OCI-LY7 (cell line): ENCODE results near the gene RPS5. TPM values are rescaled to one million over a fixed set of nuclear protein-coding genes. Genes with fewer than 3 reads are reported as not detected.

Experiments used
- BruUV-seq: library from RNA; stranded (reverse); fragments of 400-500 nt; replicated peaks from 2 replicates; lab custom pipeline; 2021; lab: Mats Ljungman, UMichigan
- CTCF ChIA-PET: fragments of 300-600 bp; sonication (Branson Sonifier 250); formaldehyde crosslinking; loops from one replicate; lab custom pipeline; 2022; ENCODE audit warnings: antibody characterized with exemption; ENCODE audit not compliant: unreplicated experiment; lab: Charles Lee
- POLR2A ChIA-PET: fragments of 300-600 bp; sonication (Branson Sonifier 250); formaldehyde crosslinking; loops from one replicate; lab custom pipeline; 2022; ENCODE audit warnings: antibody characterized with exemption; lab: Charles Lee
- DNase-seq: peaks from one replicate; pipeline ENCODE4 v3.0.0-alpha.2; 2015; ENCODE audit warnings: low spot score
- H2AFZ ChIP-seq: fragments of 200-600 bp; sonication (generic), shearing (Covaris generic); 2 replicates; pipeline ENCODE4 v1.6.1; 2014; ENCODE audit warnings: mild to moderate bottlenecking, antibody characterized with exemption, low read length, moderate library complexity
- H3K27ac ChIP-seq: fragments of 200-600 bp; sonication (generic); 2 replicates; pipeline ENCODE4 v1.5.1; 2014; ENCODE audit warnings: mixed run types, low read depth, mild to moderate bottlenecking, moderate library complexity, low read length, inconsistent platforms; ENCODE audit not compliant: poor library complexity, severe bottlenecking
- H3K36me3 ChIP-seq: fragments of 200-600 bp; sonication (generic); 2 replicates; pipeline ENCODE4 v1.6.1; 2014; ENCODE audit warnings: mild to moderate bottlenecking, antibody characterized with exemption, low read length, moderate library complexity, mixed read lengths; ENCODE audit not compliant: insufficient read depth
- H3K4me1 ChIP-seq: fragments of 200-600 bp; sonication (generic); 2 replicates; pipeline ENCODE4 v1.5.1; 2014; ENCODE audit warnings: mild to moderate bottlenecking, low read length; ENCODE audit not compliant: insufficient read depth, poor library complexity, severe bottlenecking
- H3K4me2 ChIP-seq: fragments of 200-600 bp; sonication (generic); 2 replicates; pipeline ENCODE4 v1.6.1; 2014; ENCODE audit warnings: mild to moderate bottlenecking, low read length
- H3K4me3 ChIP-seq: fragments of 200-600 bp; sonication (generic); 2 replicates; pipeline ENCODE4 v1.5.1; 2014; ENCODE audit warnings: mild to moderate bottlenecking, low read depth, low read length; ENCODE audit not compliant: poor library complexity, severe bottlenecking
- H3K79me2 ChIP-seq: fragments of 200-600 bp; sonication (generic); 2 replicates; pipeline ENCODE4 v1.6.1; 2016; ENCODE audit warnings: low read depth, mild to moderate bottlenecking, low read length, moderate library complexity, mixed read lengths; ENCODE audit not compliant: insufficient read depth
- H3K9me2 ChIP-seq: fragments of 200-600 bp; sonication (generic); 2 replicates; pipeline ENCODE4 v1.6.1; 2016; ENCODE audit warnings: mild to moderate bottlenecking, low read length, mixed read lengths; ENCODE audit not compliant: insufficient read depth
- H3K9me3 ChIP-seq: fragments of 200-600 bp; sonication (generic); 2 replicates; pipeline ENCODE4 v1.6.1; 2014; ENCODE audit warnings: mild to moderate bottlenecking, mixed run types, low read length, mixed read lengths
- H4K20me1 ChIP-seq: fragments of 200-600 bp; sonication (generic); 2 replicates; pipeline ENCODE4 v1.6.1; 2014; ENCODE audit warnings: mild to moderate bottlenecking, antibody characterized with exemption, low read length, moderate library complexity, mixed read lengths; ENCODE audit not compliant: insufficient read depth
- EZH2phosphoT487 ChIP-seq: fragments of 200-600 bp; sonication (generic); IDR thresholded peaks from 2 replicates; pipeline ENCODE4 v1.6.1; 2018; ENCODE audit warnings: low read depth, borderline replicate concordance, mild to moderate bottlenecking, mixed run types, antibody characterized with exemption, low read length, moderate library complexity, mixed read lengths
- intact Hi-C: fragments of 100-400 bp; cut with micrococcal nuclease; formaldehyde crosslinking; loops from one replicate; pipeline ENCODE4 v1.10.0; 2022; ENCODE audit not compliant: unreplicated experiment
- total RNA-seq, 2 experiments: library from RNA; depleted of rRNA in 1 of 2; stranded (reverse); fragments of >200 nt in 1 of 2; shearing (Covaris generic) in 1 of 2; gene quantifications; 2 replicates each; pipeline ENCODE4 v1.2.3, GENCODE V29; 2014 to 2022
- TF ChIP-seq, protein P1 (sequence below): fragments of 200-600 bp; sonication (generic); conservative IDR thresholded peaks from 2 replicates; pipeline ENCODE4 v1.5.1; 2014; ENCODE audit warnings: mild to moderate bottlenecking, antibody characterized with exemption, low read length, moderate library complexity, mixed read lengths

Gene RPS5
- total RNA-seq, 2 experiments from 2014 or later = 1,607 to 3,333 TPM

- CTCF ChIA-PET = no interaction called here
- H3K36me3 ChIP-seq = peaks cover 46% of the 10 kb centered on the region
Observed at GRCh38 chr19:58416604-58417003, 29.5 kb downstream of the RPS5 start.

GRCh38 chr19:58417071-58417470, 30.0 kb downstream of the RPS5 start:
- TF ChIP-seq, protein P1, sequence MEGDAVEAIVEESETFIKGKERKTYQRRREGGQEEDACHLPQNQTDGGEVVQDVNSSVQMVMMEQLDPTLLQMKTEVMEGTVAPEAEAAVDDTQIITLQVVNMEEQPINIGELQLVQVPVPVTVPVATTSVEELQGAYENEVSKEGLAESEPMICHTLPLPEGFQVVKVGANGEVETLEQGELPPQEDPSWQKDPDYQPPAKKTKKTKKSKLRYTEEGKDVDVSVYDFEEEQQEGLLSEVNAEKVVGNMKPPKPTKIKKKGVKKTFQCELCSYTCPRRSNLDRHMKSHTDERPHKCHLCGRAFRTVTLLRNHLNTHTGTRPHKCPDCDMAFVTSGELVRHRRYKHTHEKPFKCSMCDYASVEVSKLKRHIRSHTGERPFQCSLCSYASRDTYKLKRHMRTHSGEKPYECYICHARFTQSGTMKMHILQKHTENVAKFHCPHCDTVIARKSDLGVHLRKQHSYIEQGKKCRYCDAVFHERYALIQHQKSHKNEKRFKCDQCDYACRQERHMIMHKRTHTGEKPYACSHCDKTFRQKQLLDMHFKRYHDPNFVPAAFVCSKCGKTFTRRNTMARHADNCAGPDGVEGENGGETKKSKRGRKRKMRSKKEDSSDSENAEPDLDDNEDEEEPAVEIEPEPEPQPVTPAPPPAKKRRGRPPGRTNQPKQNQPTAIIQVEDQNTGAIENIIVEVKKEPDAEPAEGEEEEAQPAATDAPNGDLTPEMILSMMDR = no peak
- no peak for TF ChIP-seq EZH2phosphoT487
- Histone ChIP-seq H3K4me3 (no peak overlapping the region), H2AFZ (no peak overlapping the region), H3K9me3 (no peaks in the 10 kb centered on the region), H3K79me2 (no peaks in the 10 kb centered on the region), H3K27ac (no peak overlapping the region), H3K4me1 (no peaks in the 10 kb centered on the region), H3K4me2 (no peak overlapping the region), H4K20me1 (no peaks in the 10 kb centered on the region), H3K9me2 (no peaks in the 10 kb centered on the region), H3K36me3 (peaks cover 46% of the 10 kb centered on the region)
- ChIA-PET CTCF (no interaction called here), POLR2A (no interaction called here)
- DNase-seq = no peak
- intact Hi-C loops = no loop called here
- no TSS peak for BruUV-seq

More at GRCh38 chr19:58416604-58417003, 29.5 kb downstream of the RPS5 start:
- BruUV-seq = no TSS peak
- Histone ChIP-seq H3K4me2 (no peak overlapping the region), H4K20me1 (no peaks in the 10 kb centered on the region), H3K4me3 (no peak overlapping the region), H3K27ac (no peak overlapping the region), H3K9me2 (no peaks in the 10 kb centered on the region), H3K79me2 (no peaks in the 10 kb centered on the region), H2AFZ (no peak overlapping the region), H3K9me3 (no peaks in the 10 kb centered on the region), H3K4me1 (no peaks in the 10 kb centered on the region)
- intact Hi-C loops = no loop called here
- POLR2A ChIA-PET = no interaction called here
- TF ChIP-seq, protein P1 = no peak
- TF ChIP-seq EZH2phosphoT487 = no peak
- no peak for DNase-seq

DNA sequence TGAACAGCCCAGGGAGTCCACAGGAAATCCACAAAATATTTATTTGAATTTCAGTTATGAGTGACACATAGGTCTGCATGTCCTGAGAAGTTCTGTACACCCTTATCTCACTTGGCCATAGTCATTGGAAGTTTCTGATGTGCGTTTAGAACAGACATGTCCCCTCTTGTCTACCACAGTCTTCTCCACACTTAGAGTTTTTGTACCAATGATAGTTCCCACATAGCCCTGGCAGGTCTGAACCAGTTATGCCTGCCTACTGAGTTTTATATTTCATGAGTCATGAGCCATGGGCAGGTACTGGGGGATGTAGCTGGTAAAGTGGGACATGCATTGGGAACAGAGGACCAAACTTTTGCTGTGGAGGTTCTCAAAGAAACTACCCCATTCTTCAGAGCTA, 41.5 kb downstream of the RPS5 start:
- no peaks in the 10 kb centered on the region; the same call in 1 of the 2 replicates for H3K36me3 ChIP-seq
- no peaks in the 10 kb centered on the region for H3K9me3 ChIP-seq
- TF ChIP-seq, protein P1 = no peak
- no peak for TF ChIP-seq EZH2phosphoT487
- ChIA-PET POLR2A (no interaction called here), CTCF (no interaction called here)
- H3K9me2 ChIP-seq = no peaks in the 10 kb centered on the region
- no peaks in the 10 kb centered on the region for H3K79me2 ChIP-seq
- DNase-seq = no peak
- no peak overlapping the region for H3K4me3 ChIP-seq
- no TSS peak for BruUV-seq
- intact Hi-C loops = no loop called here
- H3K4me2 ChIP-seq = no peak overlapping the region
- H2AFZ ChIP-seq = no peak overlapping the region
- no peaks in the 10 kb centered on the region for H4K20me1 ChIP-seq
- peaks cover 5% of the 10 kb centered on the region for H3K4me1 ChIP-seq
- H3K27ac ChIP-seq = no peak overlapping the region
